GM12872 (cell line): Measurements from ENCODE around the gene CD53.
A peak's percentile ranks its signal among the peaks of the same experiment; 100 is the strongest.

ENCODE experiments used
- CTCF ChIP-seq: IDR thresholded peaks from 3 replicates; pipeline ENCODE4 v1.5.1; 2011; ENCODE audit warnings: low read depth, mild to moderate bottlenecking, low read length, moderate library complexity; ENCODE audit not compliant: insufficient read depth

Gene CD53

GRCh38 chr1:110872745-110873720, at the start of gene CD53:
Gene CD53, plus strand, starts transcription at chr1:110873148. Its CDS starts 18,261 bp downstream, at chr1:110891409.
- no peak for TF ChIP-seq CTCF

- no peak for TF ChIP-seq CTCF
Observed at GRCh38 chr1:110824192-110824591, 48.8 kb upstream of the CD53 start.

GRCh38 chr1:110829955-110830553, 42.9 kb upstream of the CD53 start:
- TF ChIP-seq CTCF = peak; percentile 87

- no peak for TF ChIP-seq CTCF
Observed at GRCh38 chr1:110846861-110847260, 26.1 kb upstream of the CD53 start.

GRCh38 chr1:110850145-110850544, 22.8 kb upstream of the CD53 start:
- no peak for TF ChIP-seq CTCF

GRCh38 chr1:110850627-110851026, 22.3 kb upstream of the CD53 start:
- no peak for TF ChIP-seq CTCF

- no peak for TF ChIP-seq CTCF
Observed at GRCh38 chr1:110853135-110853534, 19.8 kb upstream of the CD53 start.
